IMR-90 (cell line): ENCODE results near the gene DENND1A. TPM values are rescaled to one million over a fixed set of nuclear protein-coding genes. Genes with fewer than 3 reads are reported as not detected.

Experiments used
- ATAC-seq: fragments of 200-7000 bp; cut with Tn5 transposase; 2 replicates; pipeline ENCODE4 v1.9.1; 2020; ENCODE audit warnings: low read depth, mild to moderate bottlenecking, moderate library complexity
- BruUV-seq: library from RNA; stranded (reverse); fragments of 400-500 nt; replicated peaks from 2 replicates; lab custom pipeline; 2021; lab: Mats Ljungman, UMichigan
- CTCF ChIA-PET: fragments of 300-600 bp; formaldehyde crosslinking; extraction: SDS; loops from one replicate; lab custom pipeline; 2021; ENCODE audit warnings: antibody characterized with exemption; lab: Yijun Ruan, JAX
- POLR2A ChIA-PET: fragments of 300-600 bp; sonication (Branson Sonifier 250); formaldehyde crosslinking; loops from one replicate; lab custom pipeline; 2022; ENCODE audit warnings: antibody characterized with exemption; ENCODE audit not compliant: unreplicated experiment; lab: Charles Lee
- DNase-seq: peaks from one replicate; pipeline ENCODE4 v3.0.0; 2013
- H2AFZ ChIP-seq: replicated peaks from 2 replicates; pipeline ENCODE3; 2013; ENCODE audit warnings: low read length, mild to moderate bottlenecking; ENCODE audit not compliant: poor library complexity
- H2AK5ac ChIP-seq: 2 replicates; pipeline ENCODE4 v1.6.1; 2013; ENCODE audit warnings: low read depth, low read length, inconsistent platforms
- H2AK9ac ChIP-seq: replicated peaks from 2 replicates; pipeline ENCODE3; 2013; ENCODE audit warnings: mild to moderate bottlenecking, low read depth, low read length, moderate library complexity; ENCODE audit not compliant: poor library complexity
- H2BK120ac ChIP-seq: 2 replicates; pipeline ENCODE4 v1.6.1; 2013; ENCODE audit warnings: low read depth, low read length, inconsistent platforms
- H2BK15ac ChIP-seq: 3 replicates; pipeline ENCODE4 v1.6.1; 2013; ENCODE audit warnings: low read depth, low read length, inconsistent platforms
- H2BK20ac ChIP-seq: 2 replicates; pipeline ENCODE4 v1.6.1; 2013; ENCODE audit warnings: low read depth, mild to moderate bottlenecking, inconsistent platforms, low read length, moderate library complexity
- H2BK5ac ChIP-seq: 2 replicates; pipeline ENCODE4 v1.6.1; 2013; ENCODE audit warnings: mild to moderate bottlenecking, low read depth, low read length, inconsistent platforms; ENCODE audit not compliant: poor library complexity, severe bottlenecking
- H3K14ac ChIP-seq: replicated peaks from 2 replicates; pipeline ENCODE4 v1.6.1; 2013; ENCODE audit warnings: low read depth, low read length, inconsistent platforms
- H3K18ac ChIP-seq: 2 replicates; pipeline ENCODE4 v1.6.1; 2013; ENCODE audit warnings: low read depth, low read length, control low read depth
- H3K23ac ChIP-seq: 2 replicates; pipeline ENCODE4 v1.6.1; 2013; ENCODE audit warnings: low read depth, low read length, inconsistent platforms
- H3K27ac ChIP-seq: 2 replicates; pipeline ENCODE4 v1.5.1; 2013; ENCODE audit warnings: mild to moderate bottlenecking, control low read depth, low read length; ENCODE audit not compliant: insufficient read depth
- H3K27me3 ChIP-seq: 2 replicates; pipeline ENCODE4 v1.6.1; 2013; ENCODE audit warnings: low read length; ENCODE audit not compliant: control insufficient read depth, insufficient read depth
- H3K36me3 ChIP-seq: 2 replicates; pipeline ENCODE4 v1.6.1; 2013; ENCODE audit warnings: low read length, mixed read lengths; ENCODE audit not compliant: control insufficient read depth, insufficient read depth
- H3K4ac ChIP-seq: 2 replicates; pipeline ENCODE4 v1.6.1; 2013; ENCODE audit warnings: low read depth, low read length, inconsistent platforms
- H3K4me1 ChIP-seq: 2 replicates; pipeline ENCODE4 v1.6.1; 2013; ENCODE audit warnings: low read length, mixed read lengths; ENCODE audit not compliant: control insufficient read depth, insufficient read depth
- H3K4me2 ChIP-seq: 2 replicates; pipeline ENCODE4 v1.6.1; 2013; ENCODE audit warnings: low read depth, mild to moderate bottlenecking, control low read depth, low read length, moderate library complexity
- H3K4me3 ChIP-seq: 2 replicates; pipeline ENCODE4 v1.5.1; 2013; ENCODE audit warnings: low read depth, mild to moderate bottlenecking, control low read depth, low read length, moderate library complexity; ENCODE audit not compliant: insufficient read depth
- H3K56ac ChIP-seq: 2 replicates; pipeline ENCODE4 v1.6.1; 2013; ENCODE audit warnings: low read length, inconsistent platforms; ENCODE audit not compliant: insufficient read depth; ENCODE audit errors: extremely low read depth
- H3K79me1 ChIP-seq, 2 experiments: 2 replicates each; pipeline ENCODE4 v1.6.1; 2013; ENCODE audit warnings: low read length in 2 of 2, inconsistent platforms in 1 of 2, low read depth in 1 of 2
- H3K9ac ChIP-seq: 2 replicates; pipeline ENCODE4 v1.6.1; 2013; ENCODE audit warnings: low read depth, low read length, control low read depth
- H3K9me1 ChIP-seq: 2 replicates; pipeline ENCODE4 v1.6.1; 2013; ENCODE audit warnings: low read length, inconsistent platforms; ENCODE audit not compliant: insufficient read depth
- H3K9me3 ChIP-seq: 2 replicates; pipeline ENCODE4 v1.6.1; 2013; ENCODE audit warnings: low read length; ENCODE audit not compliant: control insufficient read depth, insufficient read depth
- H4K20me1 ChIP-seq: 2 replicates; pipeline ENCODE4 v1.6.1; 2013; ENCODE audit warnings: low read length, inconsistent platforms; ENCODE audit not compliant: insufficient read depth
- H4K5ac ChIP-seq: 2 replicates; pipeline ENCODE4 v1.6.1; 2013; ENCODE audit warnings: mild to moderate bottlenecking, low read depth, low read length, control low read depth
- H4K8ac ChIP-seq, 2 experiments: 2 replicates each; pipeline ENCODE4 v1.6.1; 2013; ENCODE audit warnings: low read depth in 2 of 2, low read length in 2 of 2, control low read depth in 1 of 2, inconsistent platforms in 1 of 2
- H4K91ac ChIP-seq: 2 replicates; pipeline ENCODE4 v1.6.1; 2013; ENCODE audit warnings: low read depth, low read length, inconsistent platforms; ENCODE audit not compliant: insufficient read depth
- BHLHE40 ChIP-seq: fragments of 150-350 bp; IDR thresholded peaks from 2 replicates; pipeline ENCODE4 v1.6.1; 2016; ENCODE audit warnings: mild to moderate bottlenecking, low read depth, low read length
- CEBPB ChIP-seq: IDR thresholded peaks from 2 replicates; pipeline ENCODE4 v1.6.1; 2012; ENCODE audit warnings: low read depth, low read length, improper control_type of control experiment
- FOS ChIP-seq: fragments of 150-350 bp; IDR thresholded peaks from 2 replicates; pipeline ENCODE4 v1.6.1; 2016; ENCODE audit warnings: low read depth, low read length
- MAFK ChIP-seq: IDR thresholded peaks from 2 replicates; pipeline ENCODE4 v1.6.1; 2012; ENCODE audit warnings: low read depth, low read length, improper control_type of control experiment
- MAZ ChIP-seq: IDR thresholded peaks from 2 replicates; pipeline ENCODE4 v1.6.1; 2012; ENCODE audit warnings: low read depth, mild to moderate bottlenecking, low read length, improper control_type of control experiment, moderate library complexity, borderline replicate concordance
- NFE2L2 ChIP-seq: fragments of 150-350 bp; IDR thresholded peaks from 2 replicates; pipeline ENCODE4 v1.6.1; 2016; ENCODE audit warnings: low read depth, mild to moderate bottlenecking, low read length
- POLR2A ChIP-seq: IDR thresholded peaks from 2 replicates; pipeline ENCODE4 v1.6.1; 2012; ENCODE audit warnings: mild to moderate bottlenecking, low read depth, low read length
- RAD21 ChIP-seq: IDR thresholded peaks from 2 replicates; pipeline ENCODE4 v1.6.1; 2012; ENCODE audit warnings: low read length, improper control_type of control experiment
- RCOR1 ChIP-seq: IDR thresholded peaks from 2 replicates; pipeline ENCODE4 v1.6.1; 2012; ENCODE audit warnings: mild to moderate bottlenecking, low read length, improper control_type of control experiment; ENCODE audit not compliant: insufficient replicate concordance
- RFX5 ChIP-seq: IDR thresholded peaks from 2 replicates; pipeline ENCODE4 v1.8.0; 2012; ENCODE audit warnings: low read depth, mild to moderate bottlenecking, low read length, moderate library complexity
- SMC3 ChIP-seq: fragments of 150-350 bp; IDR thresholded peaks from 2 replicates; pipeline ENCODE4 v1.6.1; 2016; ENCODE audit warnings: low read depth, mild to moderate bottlenecking, antibody characterized with exemption, low read length, moderate library complexity
- USF2 ChIP-seq: fragments of 150-350 bp; IDR thresholded peaks from 2 replicates; pipeline ENCODE4 v1.6.1; 2017; ENCODE audit warnings: mild to moderate bottlenecking, antibody characterized with exemption, low read length, low read depth
- WGBS, 2 experiments: methylation state at CpG; one replicate each; pipeline versions ENCODE4 v1.1.5 to v1.1.7; 2013; ENCODE audit warnings: missing lambda C conversion rate in 2 of 2; ENCODE audit not compliant: insufficient read length in 1 of 2; ENCODE audit errors: extremely low coverage in 2 of 2; 5-methylcytosine and 5-hydroxymethylcytosine counted together
- dilution Hi-C: fragments of 300-500 bp; cut with HindIII; formaldehyde crosslinking; loops from one replicate; pipeline ENCODE4 v1.14.3; 2018; ENCODE audit warnings: low sequenced_read_pairs; ENCODE audit not compliant: unreplicated experiment
- in situ Hi-C: fragments of 300-500 bp; cut with MboI; formaldehyde crosslinking; loops from 3 replicates; pipeline ENCODE4 v1.14.3; 2019; ENCODE audit warnings: low sequenced_read_pairs, inconsistent platforms, mixed read lengths
- intact Hi-C: fragments of 100-400 bp; cut with micrococcal nuclease; formaldehyde crosslinking; loops from 2 replicates; pipeline ENCODE4 v1.10.0; 2022
- polyA plus RNA-seq, 3 experiments: library from polyadenylated mRNA; depleted of rRNA; stranded (reverse); fragments of >200 nt; gene quantifications; 2 replicates each; pipeline ENCODE4 v1.2.3, GENCODE V29; 2012; ENCODE audit warnings: low replicate concordance in 1 of 3
- total RNA-seq: library from RNA; depleted of rRNA; stranded (reverse); fragments of >200 nt; gene quantifications from 2 replicates; pipeline ENCODE4 v1.2.3, GENCODE V29; 2012
- TF ChIP-seq, protein P1 (sequence below): conservative IDR thresholded peaks from 2 replicates; pipeline ENCODE4 v1.5.1; 2012; ENCODE audit warnings: mild to moderate bottlenecking, low read depth, low read length, improper control_type of control experiment
- TF ChIP-seq, protein P2 (sequence below): fragments of 150-350 bp; IDR thresholded peaks from 2 replicates; pipeline ENCODE4 v1.6.1; 2016; ENCODE audit warnings: low read depth, mild to moderate bottlenecking, low read length, moderate library complexity, borderline replicate concordance

DENND1A gene
- total and polyA plus RNA-seq, 2 of the 4 experiments (the other 2 are of a cell fraction), result 21.4 to 27.6 TPM

DNA sequence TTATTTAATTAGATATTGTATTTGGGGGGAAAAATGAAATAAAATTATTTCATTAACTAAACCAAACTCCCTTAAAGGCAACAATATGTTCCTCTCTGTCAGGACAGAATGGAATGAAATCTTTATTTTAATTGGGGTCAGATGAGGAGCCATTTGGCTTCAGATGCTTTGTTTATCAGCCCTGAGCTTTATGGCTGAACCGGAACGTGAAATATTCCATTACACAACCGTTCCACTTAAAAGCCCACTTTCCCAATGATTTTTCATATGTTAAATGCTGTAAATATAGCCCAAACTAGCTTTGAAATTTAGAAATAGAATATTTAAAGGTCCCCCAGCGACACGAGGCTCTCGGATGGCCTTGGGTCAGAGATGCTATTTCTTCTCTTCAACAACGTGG, 424.4 kb downstream of the DENND1A start:
- H2BK20ac ChIP-seq, result no peak overlapping the region
- H3K18ac ChIP-seq, result no peak overlapping the region
- intact Hi-C loops (no loop called here), in situ Hi-C loops (no loop called here), dilution Hi-C loops (no loop called here)
- H3K14ac ChIP-seq, result no peak overlapping the region
- H4K91ac ChIP-seq, result no peak overlapping the region
- H3K4ac ChIP-seq, result no peak overlapping the region
- no peak overlapping the region for H3K56ac ChIP-seq
- no peaks in the 10 kb centered on the region for H3K79me1 ChIP-seq
- ChIA-PET POLR2A (no interaction called here), CTCF (no interaction called here)
- H3K27ac ChIP-seq, result no peak overlapping the region
- H3K9ac ChIP-seq, result no peak overlapping the region
- ATAC-seq, result no peak
- H4K5ac ChIP-seq, result no peak overlapping the region
- H2BK15ac ChIP-seq, result no peak overlapping the region
- H3K4me3 ChIP-seq, result no peak overlapping the region
- H2AK9ac ChIP-seq, result no peak overlapping the region
- H3K27me3 ChIP-seq, result no peaks in the 10 kb centered on the region
- H4K20me1 ChIP-seq, result no peaks in the 10 kb centered on the region
- no peaks in the 10 kb centered on the region; the same call in 1 of the 2 replicates for H3K9me1 ChIP-seq
- DNase-seq, result no peak
- no peaks in the 10 kb centered on the region for H3K36me3 ChIP-seq
- H4K8ac ChIP-seq, result no peak overlapping the region
- no peak overlapping the region for H2BK120ac ChIP-seq
- TF ChIP-seq NFE2L2 (no peak), CEBPB (no peak), USF2 (no peak), BHLHE40 (no peak), FOS (no peak), RFX5 (no peak), MAFK (no peak), RCOR1 (no peak), SMC3 (no peak), MAZ (no peak), RAD21 (no peak), POLR2A (no peak)
- TF ChIP-seq, protein P1, sequence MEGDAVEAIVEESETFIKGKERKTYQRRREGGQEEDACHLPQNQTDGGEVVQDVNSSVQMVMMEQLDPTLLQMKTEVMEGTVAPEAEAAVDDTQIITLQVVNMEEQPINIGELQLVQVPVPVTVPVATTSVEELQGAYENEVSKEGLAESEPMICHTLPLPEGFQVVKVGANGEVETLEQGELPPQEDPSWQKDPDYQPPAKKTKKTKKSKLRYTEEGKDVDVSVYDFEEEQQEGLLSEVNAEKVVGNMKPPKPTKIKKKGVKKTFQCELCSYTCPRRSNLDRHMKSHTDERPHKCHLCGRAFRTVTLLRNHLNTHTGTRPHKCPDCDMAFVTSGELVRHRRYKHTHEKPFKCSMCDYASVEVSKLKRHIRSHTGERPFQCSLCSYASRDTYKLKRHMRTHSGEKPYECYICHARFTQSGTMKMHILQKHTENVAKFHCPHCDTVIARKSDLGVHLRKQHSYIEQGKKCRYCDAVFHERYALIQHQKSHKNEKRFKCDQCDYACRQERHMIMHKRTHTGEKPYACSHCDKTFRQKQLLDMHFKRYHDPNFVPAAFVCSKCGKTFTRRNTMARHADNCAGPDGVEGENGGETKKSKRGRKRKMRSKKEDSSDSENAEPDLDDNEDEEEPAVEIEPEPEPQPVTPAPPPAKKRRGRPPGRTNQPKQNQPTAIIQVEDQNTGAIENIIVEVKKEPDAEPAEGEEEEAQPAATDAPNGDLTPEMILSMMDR, result no peak
- TF ChIP-seq, protein P2, sequence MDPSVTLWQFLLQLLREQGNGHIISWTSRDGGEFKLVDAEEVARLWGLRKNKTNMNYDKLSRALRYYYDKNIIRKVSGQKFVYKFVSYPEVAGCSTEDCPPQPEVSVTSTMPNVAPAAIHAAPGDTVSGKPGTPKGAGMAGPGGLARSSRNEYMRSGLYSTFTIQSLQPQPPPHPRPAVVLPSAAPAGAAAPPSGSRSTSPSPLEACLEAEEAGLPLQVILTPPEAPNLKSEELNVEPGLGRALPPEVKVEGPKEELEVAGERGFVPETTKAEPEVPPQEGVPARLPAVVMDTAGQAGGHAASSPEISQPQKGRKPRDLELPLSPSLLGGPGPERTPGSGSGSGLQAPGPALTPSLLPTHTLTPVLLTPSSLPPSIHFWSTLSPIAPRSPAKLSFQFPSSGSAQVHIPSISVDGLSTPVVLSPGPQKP, result no peak
- H3K9me3 ChIP-seq, result no peaks in the 10 kb centered on the region
- H3K4me2 ChIP-seq, result no peak overlapping the region; the same call in 1 of the 2 replicates
- no peaks in the 10 kb centered on the region; the same call in 1 of the 2 replicates for H3K4me1 ChIP-seq
- no TSS peak for BruUV-seq
- WGBS, 2 experiments, result 20% methylated on average over 1 of the region's 7 CpGs; no CpG with 5 or more reads in 1 of the 2 experiments
- H2AK5ac ChIP-seq, result no peak overlapping the region
- H2AFZ ChIP-seq, result no peak overlapping the region
- H2BK5ac ChIP-seq, result no peak overlapping the region
- H3K23ac ChIP-seq, result no peak overlapping the region
